GM12891 (cell line): ENCODE measurements around the gene CCNJ.

ENCODE experiments used
- PAX5 ChIP-seq: IDR thresholded peaks from 2 replicates; pipeline ENCODE4 v1.6.1; 2011; ENCODE audit warnings: low read length, moderate library complexity, mild to moderate bottlenecking; ENCODE audit not compliant: insufficient read depth, severe bottlenecking
- POLR2A ChIP-seq: IDR thresholded peaks from 2 replicates; pipeline ENCODE4 v1.6.1; 2011; ENCODE audit warnings: low read depth, low read length, control low read depth
- POLR2AphosphoS5 ChIP-seq: IDR thresholded peaks from 2 replicates; pipeline ENCODE4 v1.6.1; 2011; ENCODE audit warnings: low read depth, low read length, control low read depth
- SPI1 ChIP-seq: IDR thresholded peaks from 2 replicates; pipeline ENCODE4 v1.6.1; 2011; ENCODE audit warnings: low read depth, low read length, control low read depth
- TAF1 ChIP-seq: IDR thresholded peaks from 2 replicates; pipeline ENCODE4 v1.6.1; 2011; ENCODE audit warnings: low read depth, low read length, control low read depth

GRCh38 chr10:96072674-96073073 lies 29.3 kb downstream of the CCNJ start:
- TF ChIP-seq POLR2A = no peak
- no peak for TF ChIP-seq TAF1
- TF ChIP-seq POLR2AphosphoS5 = no peak
- no peak for TF ChIP-seq SPI1
- TF ChIP-seq PAX5 = no peak
